NCI-H1694 treated with DMSO at 0.1 percent for 48 hours (cell line): ENCODE data around the gene NDUFV3.
"Not testable (repeated sequence)": the region's sequence is repeated elsewhere in the genome, so short reads cannot be mapped to it uniquely, and the experiment has no call there.

Experiments used
- DNase-seq: peaks from one replicate; lab custom pipeline; 2025; lab: John Stamatoyannopoulos, UW

Gene NDUFV3

DNA sequence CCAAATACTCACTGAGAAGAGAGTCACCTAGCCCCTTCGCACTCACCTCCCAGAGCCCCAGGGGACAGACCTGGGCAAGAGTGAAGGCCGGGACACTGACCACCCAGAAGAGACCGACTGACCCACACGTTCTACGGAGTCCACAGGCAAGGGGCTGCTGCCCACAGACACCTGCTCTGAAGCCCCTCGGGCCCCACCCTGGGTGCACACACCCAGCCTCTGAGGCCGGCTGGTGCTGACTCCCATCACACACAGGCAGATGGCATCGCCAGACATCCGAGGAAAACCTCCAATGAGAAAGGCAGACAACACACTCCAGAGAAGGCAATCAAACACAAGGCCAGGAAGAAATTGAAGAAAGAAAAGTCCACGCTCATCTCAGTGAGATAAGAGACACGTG, 35.9 kb upstream of the NDUFV3 start:
- no peak for DNase-seq

DNA sequence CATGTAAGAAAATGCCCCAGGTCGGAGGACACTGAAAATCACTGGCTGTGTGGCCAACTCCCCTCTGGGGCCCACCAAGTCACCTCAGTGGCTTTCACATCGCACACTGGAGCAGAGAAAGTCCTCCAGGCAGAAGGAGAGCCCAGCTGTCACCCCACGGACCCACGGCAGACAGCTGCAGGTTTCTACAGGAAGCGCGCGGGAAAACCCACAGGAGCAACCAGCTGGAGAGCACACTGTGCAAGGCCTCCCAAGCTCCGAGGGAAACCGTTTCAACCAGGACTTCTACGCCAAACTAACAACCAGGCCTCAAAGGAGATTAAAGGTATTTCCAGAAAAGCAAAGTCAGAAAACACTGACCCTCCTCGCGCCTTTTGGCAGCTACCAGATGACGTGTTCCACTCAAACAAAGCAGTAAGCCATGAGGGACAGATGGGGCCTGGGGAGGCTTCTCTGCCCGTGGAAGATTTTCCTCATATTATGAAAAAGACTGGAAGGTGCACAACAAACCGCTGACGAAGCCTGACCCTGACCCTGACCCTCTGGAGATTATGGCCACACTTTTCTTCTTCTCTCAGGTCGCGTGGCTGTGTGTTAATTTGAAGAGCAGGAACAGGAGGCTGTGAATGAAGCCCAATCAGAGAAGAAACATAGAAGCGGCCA, 34.8 kb upstream of the NDUFV3 start:
- no peak for DNase-seq

DNA sequence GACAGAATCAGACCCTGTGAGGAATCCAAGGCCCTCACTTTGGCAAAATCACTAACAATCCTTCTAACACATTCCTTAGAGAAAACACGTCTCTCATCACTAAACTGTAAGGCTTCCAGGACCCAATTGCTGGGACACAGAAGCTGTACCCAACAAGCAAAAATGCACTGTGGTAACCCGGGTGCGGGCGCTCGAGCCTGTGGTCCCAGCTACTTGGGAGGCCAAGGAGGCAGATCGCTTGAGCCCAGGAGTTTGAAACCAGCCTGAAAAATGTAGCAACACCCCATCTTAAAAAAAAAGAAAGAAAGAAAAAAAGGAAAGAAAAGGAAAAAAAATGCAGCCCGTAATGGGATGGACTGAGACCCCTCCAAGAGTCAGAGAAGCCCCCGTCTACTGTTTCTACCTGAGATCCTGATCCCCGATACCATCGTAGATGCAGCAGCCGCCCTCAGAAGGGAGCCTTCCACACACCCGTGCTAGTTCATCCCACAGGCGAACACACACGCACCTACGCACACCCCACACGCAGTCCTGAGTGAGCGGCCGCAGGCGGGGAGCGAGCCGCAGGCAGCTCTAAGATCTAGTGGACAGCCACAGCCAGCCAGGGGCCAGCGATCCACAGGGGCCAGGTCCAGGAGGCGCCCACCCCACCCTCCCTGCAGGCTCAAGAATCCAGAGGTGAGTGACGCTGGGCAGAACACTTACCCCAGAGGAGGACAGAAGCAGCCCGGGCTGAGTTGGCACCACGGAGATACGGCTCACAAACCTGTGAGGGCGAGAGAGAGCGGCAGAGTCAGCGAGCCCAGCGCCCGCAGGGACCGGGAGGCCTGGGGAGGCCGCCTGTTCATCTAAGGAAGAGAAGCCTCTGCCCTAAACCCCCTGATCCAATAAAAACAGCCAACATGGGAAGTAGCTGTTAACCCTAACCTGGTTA, 33.9 kb upstream of the NDUFV3 start:
- DNase-seq, result no peak

DNA sequence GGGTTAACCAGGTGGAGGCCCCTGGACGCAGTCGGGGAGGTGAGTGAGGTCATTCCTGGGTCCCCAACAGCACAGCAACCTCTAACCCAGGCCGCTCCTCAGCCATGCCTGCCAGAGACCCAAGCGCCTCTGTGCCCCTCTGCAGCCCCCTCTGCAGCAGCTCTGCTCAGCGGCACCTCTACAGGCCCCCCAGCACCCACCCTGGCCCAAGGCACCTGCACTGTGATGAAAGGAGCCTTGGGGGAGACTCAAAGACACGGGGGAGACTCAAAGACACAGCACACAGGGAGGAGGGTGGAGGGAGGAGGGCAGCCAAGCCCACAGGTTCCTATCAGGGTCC, 33.2 kb upstream of the NDUFV3 start:
- DNase-seq, result no peak

DNA sequence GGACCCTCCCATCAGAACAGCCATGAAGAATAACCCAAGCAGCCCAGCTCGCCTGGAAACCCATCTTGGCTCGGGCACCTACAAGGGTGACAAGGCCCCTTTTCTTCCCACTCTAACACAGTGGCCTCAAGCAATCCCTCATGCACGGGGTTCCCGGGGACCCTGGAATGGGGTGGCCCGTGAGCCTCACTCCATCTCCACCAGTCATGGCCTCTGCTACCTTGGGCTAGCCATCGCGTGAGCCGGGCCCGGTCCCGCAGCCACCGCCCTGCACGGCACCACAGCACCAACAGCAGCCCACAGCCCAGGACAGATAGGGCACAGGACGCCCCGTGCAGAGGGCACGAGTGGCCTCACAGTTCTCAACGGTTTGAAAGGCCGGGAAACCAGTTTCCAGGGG, 32.8 kb upstream of the NDUFV3 start:
- DNase-seq, result no peak

DNA sequence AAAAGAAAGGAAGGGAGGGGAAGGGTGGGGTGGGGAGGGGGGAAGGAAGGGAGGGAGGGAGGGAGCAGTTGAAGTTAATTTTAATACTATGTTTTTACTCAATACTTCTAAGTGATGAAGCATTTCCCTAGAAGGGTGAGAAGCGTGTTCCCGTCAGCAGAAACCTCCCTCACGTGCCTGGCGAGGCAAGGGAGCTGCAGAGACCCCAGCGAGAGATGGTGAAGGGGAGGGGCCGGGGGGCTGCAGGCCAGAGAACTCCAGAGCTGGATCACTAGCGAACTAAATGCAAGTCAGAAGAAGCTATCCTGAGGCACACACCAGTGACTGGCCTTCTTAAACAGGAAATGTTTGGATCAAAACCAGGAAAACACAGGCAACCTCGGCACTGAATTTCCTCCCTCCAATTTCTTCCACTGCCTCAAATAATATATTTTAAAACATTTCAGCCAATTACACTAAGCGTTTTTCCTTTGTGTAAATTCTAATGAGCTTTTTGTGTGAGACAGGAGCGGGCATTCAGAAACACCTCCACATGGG, 31.7 kb upstream of the NDUFV3 start:
- DNase-seq, result no peak

DNA sequence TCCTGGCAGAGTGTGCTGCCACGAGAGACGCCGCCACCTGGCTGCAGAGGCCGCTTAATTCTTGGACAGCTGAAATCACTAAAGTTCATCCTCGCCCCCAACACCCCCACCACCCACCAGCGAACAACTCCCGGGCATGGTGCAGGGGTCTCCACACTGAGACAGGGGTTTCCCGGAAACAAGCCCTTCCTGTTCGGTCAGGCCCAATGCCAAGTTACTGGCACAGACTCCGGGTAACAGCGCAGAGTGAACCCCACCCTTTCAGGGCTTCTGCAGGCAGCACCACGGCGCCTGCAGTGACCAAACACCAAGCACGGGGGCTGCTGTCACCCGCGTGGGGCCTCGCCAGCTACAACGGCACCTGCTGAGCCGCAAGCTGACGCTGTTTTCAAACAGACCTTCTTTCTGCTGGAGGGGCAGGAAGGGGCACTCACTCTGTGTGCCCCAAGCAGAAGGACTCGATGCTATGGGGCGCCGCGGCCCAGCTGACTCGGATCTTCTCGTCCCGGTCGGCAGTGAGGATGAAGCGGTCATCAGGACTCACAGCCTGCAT, 31.2 kb upstream of the NDUFV3 start:
- DNase-seq, result no peak

GRCh38 chr21:42862774-42863503, 30.2 kb upstream of the NDUFV3 start:
- DNase-seq, result no peak

- DNase-seq, result no peak
Observed at GRCh38 chr21:42863504-42863870, 29.6 kb upstream of the NDUFV3 start.

DNA sequence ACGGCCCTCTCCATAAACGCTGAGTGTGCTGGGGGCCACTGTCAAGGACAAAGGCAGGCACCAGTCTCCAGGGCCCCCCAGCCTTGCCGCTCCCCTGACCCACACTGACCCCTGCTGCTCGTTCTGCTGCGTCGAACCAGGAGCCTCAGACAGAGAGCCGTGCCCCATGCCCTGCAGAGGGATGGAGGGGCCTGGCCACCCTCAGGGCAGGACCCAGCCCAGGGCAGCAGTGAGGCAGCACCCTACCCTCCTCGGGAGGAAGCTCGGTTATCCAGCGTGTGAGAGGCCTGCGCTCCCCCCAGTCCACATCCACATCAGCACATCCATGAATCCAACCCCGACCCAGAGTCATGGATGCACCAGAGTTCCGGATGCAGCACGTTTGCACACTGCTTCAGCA, 28.8 kb upstream of the NDUFV3 start:
- no peak for DNase-seq

GRCh38 chr21:42864815-42865775, 28.0 kb upstream of the NDUFV3 start:
- DNase-seq, result peak; percentile 64

- DNase-seq, result peak; percentile 19
Observed at GRCh38 chr21:42865776-42866160, 27.3 kb upstream of the NDUFV3 start.

GRCh38 chr21:42868196-42868595, 24.9 kb upstream of the NDUFV3 start:
- no peak for DNase-seq

GRCh38 chr21:42873096-42873495, 20.0 kb upstream of the NDUFV3 start:
- no peak for DNase-seq

GRCh38 chr21:42875811-42876210, 17.3 kb upstream of the NDUFV3 start:
- DNase-seq, result not testable (repeated sequence)

DNA sequence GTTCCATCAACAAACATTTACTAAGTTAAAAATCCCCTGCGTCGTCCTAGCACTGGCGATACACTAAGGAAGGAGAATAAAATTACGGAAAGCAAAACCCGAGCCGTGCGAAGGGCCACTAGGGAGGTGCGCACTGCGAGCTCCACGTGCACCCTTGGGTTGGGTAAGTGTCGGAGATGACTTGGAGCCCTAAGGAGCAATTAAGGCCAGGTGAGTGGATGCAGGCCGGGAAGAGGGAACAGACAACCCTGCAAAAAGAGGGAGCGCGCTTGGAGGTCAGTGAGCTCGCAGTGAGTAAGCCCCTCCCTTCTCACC, 14.5 kb upstream of the NDUFV3 start:
- DNase-seq, result no peak

- DNase-seq, result peak; percentile 94
Observed at GRCh38 chr21:42878993-42879787, 13.9 kb upstream of the NDUFV3 start, which contains the start of gene WDR4. Gene WDR4 (minus strand): TSS chr21:42879539. CDS start chr21:42879495, 44 bp downstream.

DNA sequence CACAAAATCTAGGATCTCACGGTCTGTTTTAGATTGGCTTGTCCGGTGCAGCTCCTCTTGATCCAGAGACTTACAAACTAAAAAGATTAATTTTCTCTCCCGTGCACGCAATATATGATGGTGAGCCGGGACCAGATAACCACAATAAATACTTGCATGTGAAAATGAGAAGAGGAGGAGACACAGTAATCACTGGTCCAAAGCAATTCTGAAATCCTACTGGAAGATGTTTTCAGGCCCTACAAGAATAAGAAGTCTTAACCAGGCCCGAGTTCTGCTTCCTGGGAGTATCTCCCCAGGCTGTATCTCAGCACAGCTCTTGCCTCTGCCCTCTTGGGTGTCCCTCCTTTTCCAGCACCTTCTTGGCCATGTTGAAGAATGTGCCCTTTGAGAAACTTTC, 12.8 kb upstream of the NDUFV3 start:
- no peak for DNase-seq

- no peak for DNase-seq
Observed at GRCh38 chr21:42883921-42884320, 9.2 kb upstream of the NDUFV3 start.

DNA sequence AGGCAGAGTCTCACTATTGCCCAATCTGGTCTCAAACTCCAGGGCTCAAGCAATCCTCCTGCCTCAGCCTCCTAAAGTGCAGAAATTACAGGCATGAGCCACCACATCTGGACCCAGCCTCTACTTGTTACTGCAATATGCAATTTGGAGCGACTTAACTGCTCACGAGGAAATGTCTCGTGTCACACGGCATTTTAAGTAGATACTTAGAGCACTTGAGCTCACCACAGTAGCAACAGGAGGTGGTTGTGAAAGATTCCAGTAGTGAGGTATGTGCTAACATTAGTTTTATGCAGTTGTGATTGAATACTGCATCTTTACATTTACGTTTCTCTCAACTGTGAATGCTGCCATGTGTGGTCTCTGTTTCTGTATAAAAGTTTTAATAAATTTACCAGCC, 5.8 kb upstream of the NDUFV3 start:
- no peak for DNase-seq

DNA sequence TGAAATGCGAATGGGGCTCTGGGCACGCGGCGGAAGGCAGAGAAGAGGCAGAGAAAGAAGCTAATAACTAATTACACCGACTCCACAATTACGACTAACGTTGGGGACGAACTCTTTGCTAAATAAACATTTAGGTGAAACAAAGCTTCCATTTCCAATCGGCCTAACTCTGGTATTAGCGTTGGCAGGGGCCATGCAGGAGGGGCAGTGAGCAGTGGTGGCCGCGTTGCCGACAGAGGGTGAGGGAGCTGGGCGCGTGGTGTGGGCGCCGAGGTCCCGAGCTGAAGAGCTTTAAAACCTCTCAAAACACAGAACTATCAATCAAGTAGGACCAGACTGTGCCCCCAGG, 553 bp upstream of the NDUFV3 start:
- DNase-seq, result no peak
